ENCODE measurements around the gene KREMEN1.

Gene KREMEN1

GRCh38 chr22:29134448-29134847 lies 61.6 kb downstream of the KREMEN1 start:
- DNase-seq = no peak

DNA sequence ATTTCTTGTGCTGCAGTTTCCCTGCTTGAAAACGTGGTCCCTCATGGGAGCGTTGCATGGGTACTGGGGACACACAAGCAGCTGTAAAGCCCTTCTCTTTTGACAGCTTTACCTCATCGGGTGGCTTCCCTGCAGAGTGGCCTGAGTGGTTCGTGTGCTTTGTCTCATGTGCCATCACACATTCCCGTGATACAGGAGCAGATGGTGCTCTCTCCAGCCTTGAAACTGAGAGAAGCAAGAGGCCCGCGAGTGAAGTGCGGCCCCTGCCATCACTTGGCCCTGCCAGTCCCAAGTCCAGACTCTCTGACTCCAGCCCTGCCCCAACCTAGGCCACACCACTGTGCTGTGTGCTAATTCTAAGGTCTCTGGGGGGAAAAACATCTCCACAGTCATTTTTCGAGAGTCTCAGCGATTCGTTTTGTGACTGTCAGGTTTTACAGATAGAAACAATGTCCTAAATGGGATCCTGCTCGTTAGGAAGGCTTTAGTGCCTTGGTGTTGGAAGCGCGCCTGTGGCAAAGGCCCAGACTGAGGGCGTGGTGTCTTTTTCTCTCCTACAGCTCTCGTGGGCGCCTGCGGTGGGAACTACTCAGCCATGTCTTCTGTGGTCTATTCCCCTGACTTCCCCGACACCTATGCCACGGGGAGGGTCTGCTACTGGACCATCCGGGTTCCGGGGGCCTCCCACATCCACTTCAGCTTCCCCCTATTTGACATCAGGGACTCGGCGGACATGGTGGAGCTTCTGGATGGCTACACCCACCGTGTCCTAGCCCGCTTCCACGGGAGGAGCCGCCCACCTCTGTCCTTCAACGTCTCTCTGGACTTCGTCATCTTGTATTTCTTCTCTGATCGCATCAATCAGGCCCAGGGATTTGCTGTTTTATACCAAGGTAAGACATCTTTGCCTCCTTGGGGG lies 64.2 kb downstream of the KREMEN1 start:
- no peak for DNase-seq

DNA sequence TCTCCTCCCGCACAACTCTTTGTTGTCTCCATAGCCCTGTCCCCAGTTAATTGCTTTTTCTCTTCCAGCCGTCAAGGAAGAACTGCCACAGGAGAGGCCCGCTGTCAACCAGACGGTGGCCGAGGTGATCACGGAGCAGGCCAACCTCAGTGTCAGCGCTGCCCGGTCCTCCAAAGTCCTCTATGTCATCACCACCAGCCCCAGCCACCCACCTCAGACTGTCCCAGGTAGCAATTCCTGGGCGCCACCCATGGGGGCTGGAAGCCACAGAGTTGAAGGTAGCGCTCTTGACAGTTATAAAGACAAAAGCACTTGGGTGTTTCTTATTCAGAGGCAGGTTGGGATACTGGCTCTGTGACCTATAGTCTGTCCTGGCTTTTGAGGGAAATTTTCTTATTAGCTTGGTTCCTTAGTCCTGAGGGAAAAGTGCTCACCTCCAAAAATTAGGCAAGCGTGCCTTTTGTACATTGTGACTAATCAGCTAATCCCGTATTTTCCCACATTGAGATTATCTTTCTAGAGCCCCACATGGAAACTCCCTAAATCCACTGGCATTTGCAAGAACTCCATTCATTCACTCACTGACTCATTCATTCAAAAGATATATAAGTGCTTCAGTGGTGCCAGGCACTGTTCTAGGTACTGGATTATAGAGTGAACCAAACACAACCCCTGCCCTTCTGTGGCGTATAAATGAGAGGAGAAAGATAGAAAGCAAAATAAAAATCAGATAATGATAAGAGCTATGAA lies 65.9 kb downstream of the KREMEN1 start:
- no peak for DNase-seq

DNA sequence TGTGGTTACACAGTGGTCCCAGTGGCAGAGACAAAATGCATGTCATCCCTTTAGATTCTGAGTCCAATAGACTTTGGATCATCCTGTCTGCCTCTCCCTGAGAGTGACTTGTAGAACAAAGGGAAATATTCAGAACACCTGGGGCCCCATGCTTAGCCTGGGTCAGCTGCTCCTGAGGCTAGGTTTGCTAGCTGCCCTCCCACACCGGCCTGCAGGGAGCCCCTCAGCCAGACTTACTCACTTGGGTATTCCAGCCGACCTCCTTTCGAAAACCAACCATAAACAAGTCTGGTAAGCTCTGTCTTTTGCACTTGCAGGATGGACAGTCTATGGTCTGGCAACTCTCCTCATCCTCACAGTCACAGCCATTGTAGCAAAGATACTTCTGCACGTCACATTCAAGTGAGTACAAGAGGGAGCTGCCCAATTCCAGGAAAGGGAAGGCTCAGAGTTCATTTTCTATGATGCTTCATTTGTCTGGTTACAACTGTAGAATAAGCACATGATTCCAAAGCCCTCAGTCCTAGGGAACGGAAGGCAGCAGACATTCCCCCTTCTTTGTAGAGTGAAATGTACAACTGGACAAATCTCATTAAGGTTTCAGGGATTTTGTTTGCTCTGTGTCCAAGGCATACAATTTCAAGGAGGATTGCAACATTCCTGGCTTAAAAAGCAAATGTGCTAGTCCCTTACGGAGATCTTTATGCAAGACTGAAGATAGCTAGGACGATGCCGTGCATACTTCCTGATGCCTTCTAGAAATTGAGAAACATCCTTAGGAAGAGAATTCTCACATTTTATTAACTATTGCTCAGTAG lies 67.3 kb downstream of the KREMEN1 start:
- DNase-seq = no peak

GRCh38 chr22:29141078-29141688 lies 68.3 kb downstream of the KREMEN1 start:
- no peak for DNase-seq

- no peak for DNase-seq
These were observed 69.3 kb downstream of the KREMEN1 start for GRCh38 chr22:29142116-29142515.

DNA sequence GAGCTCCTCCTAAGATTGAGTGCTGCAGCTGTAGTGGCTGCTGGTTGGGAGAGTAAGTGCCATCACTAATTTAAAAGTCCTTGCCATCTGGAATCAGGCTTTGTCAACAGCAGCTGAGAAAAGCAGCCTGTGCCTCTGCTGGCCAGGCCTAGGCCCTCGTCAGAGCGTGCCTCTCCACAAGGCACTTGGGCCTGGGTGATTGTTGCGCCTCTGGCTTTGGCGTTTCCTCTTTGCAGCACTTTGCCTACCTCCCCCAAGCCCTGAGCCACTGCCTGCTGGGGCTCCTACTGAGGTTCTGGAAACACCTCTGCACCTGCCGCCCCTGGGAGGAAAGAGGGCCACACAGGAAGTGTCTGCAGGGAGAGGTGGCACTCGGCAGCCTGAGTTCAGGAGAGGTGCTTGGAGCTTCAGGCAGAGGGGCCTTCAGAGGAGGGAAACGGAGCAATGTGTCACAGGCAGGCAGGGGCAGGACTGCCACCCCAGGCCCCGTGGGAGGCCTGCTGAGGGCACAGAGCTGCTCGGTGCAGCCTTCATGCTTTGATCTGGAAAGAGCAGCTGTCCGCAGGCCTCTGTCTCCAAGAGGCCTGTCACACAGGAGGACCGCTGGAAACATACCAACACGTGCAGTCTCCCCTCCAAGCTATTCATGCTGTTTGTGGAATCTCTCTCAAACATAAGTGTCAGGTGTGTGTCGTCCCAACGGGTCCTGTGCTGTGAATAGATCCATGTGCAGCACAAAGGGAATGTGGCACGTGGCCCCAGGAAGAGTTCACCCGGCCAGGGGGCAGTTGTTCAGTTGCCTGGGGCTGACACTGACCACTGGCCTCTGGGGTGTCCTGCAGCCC lies 71.3 kb downstream of the KREMEN1 start:
- DNase-seq = no peak

GRCh38 chr22:29144786-29145160 lies 71.9 kb downstream of the KREMEN1 start:
- no peak for DNase-seq

GRCh38 chr22:29145321-29146072 lies 72.7 kb downstream of the KREMEN1 start:
- DNase-seq = no peak

- no peak for DNase-seq
These were observed 73.3 kb downstream of the KREMEN1 start for GRCh38 chr22:29146091-29146560.

DNA sequence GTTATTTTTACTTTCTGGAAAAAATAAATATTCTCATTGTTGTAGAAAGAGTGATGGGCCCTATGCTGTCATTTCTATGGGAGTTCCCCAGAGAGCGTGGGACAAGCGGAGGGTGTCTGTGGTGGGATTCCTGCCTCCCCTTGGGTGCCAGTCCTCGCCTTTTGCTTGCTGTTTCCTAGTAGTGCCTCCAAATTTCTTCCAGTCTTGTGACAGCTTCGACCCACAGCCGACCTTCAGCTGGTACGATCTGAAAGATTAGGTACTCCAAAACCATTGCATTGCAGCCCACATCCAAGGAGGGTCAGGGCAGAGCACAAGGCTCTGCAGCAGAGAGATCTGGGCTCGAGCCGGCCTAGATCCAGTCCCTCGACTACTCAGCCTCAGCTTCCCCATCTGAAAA lies 73.9 kb downstream of the KREMEN1 start:
- no peak for DNase-seq

DNA sequence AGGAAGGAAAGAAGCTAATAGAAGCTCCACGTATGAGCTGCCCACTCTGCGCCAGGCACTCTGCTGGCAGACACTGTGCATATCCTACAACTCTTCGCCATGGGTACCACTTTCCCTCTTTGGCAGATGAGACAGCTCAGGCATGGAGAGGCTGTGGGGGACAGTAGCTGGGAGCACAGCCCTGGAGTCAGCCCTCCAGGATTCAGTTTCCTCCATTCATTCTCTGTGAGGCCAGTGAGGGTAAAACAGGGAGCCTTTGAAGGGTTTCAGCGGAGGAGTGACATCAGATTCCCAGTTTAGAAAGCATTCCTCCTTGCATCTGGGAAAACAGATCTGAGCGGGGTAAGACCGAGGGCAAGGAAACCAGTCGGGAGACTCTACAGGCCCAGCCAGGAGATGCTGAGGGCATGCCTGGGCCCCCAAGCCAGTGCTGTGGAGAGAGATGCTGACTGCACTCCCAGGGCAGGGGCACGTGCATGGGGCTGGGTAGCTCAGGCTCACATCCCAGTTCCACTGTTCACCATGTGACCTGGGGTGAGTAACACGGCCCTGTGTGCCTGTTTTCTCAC lies 74.6 kb downstream of the KREMEN1 start:
- no peak for DNase-seq

- no peak for DNase-seq
These were observed 75.2 kb downstream of the KREMEN1 start for GRCh38 chr22:29148036-29148435.

DNA sequence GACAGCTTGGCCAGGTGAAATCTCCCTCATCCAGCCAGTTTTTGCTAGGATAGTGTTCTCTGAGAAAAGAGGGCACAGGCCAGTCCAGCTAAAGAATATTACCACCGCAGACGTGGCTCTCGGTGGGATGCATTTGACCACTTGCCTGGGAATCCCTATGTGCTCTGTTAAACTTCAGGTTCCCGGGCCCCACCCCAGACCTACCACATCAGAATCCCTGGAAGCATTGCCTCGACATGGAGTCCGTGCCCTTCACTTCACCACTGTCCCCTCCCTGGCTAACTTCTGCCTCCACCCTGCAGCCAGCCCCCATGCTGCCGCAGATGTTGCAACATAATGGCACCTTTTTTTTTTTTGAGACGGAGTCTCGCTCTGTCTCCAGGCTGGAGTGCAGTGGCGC lies 76.0 kb downstream of the KREMEN1 start:
- no peak for DNase-seq

- no peak for DNase-seq
These were observed 77.2 kb downstream of the KREMEN1 start for GRCh38 chr22:29149841-29150555.

- DNase-seq = no peak
These were observed 77.9 kb downstream of the KREMEN1 start for GRCh38 chr22:29150701-29151100.

DNA sequence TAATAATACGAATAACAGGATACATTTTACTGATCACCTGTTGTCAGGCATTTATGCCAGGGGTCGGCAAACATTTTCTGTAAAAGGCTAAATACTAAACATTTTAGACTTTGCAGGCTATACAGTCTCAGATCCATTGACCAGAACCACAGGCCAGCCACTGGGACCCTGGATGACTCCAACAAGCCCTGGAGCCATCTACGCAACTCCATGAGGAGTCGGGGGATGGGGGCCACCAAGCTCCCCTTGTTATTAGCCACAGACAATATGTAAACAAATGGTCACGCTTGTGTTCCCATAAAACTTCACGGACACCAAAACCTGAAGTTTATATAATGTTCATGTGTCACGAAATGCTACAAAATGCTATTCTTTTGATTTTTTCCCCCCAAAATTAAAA lies 78.5 kb downstream of the KREMEN1 start:
- no peak for DNase-seq

GRCh38 chr22:29152045-29152953 lies 79.5 kb downstream of the KREMEN1 start:
- no peak for DNase-seq

Measured in NCI-H1105 treated with DMSO at 0.1 percent for 48 hours (cell line).